PFSK-1 (cell line): ENCODE measurements around the gene MFSD2B.

ENCODE experiments used
- POLR2AphosphoS5 ChIP-seq: IDR thresholded peaks from 2 replicates; pipeline ENCODE4 v1.6.1; 2012; ENCODE audit warnings: low read depth, mild to moderate bottlenecking, control low read depth, low read length, moderate library complexity
- SIN3A ChIP-seq: IDR thresholded peaks from 2 replicates; pipeline ENCODE4 v1.6.1; 2012; ENCODE audit warnings: mild to moderate bottlenecking, low read length, moderate library complexity, borderline replicate concordance; ENCODE audit not compliant: insufficient read depth
- TAF1 ChIP-seq: IDR thresholded peaks from 2 replicates; pipeline ENCODE4 v1.6.1; 2012; ENCODE audit warnings: low read length, control low read depth, borderline replicate concordance; ENCODE audit not compliant: insufficient read depth
- TF ChIP-seq, protein P1 (sequence below), 2 experiments: IDR thresholded peaks; 2 replicates each; pipeline versions ENCODE4 v1.6.1 to v1.8.0; 2011 to 2012; ENCODE audit warnings: low read depth in 2 of 2, low read length in 2 of 2, control low read depth in 1 of 2, inconsistent platforms in 1 of 2, mild to moderate bottlenecking in 1 of 2, moderate library complexity in 1 of 2; ENCODE audit not compliant: insufficient read depth in 1 of 2

DNA sequence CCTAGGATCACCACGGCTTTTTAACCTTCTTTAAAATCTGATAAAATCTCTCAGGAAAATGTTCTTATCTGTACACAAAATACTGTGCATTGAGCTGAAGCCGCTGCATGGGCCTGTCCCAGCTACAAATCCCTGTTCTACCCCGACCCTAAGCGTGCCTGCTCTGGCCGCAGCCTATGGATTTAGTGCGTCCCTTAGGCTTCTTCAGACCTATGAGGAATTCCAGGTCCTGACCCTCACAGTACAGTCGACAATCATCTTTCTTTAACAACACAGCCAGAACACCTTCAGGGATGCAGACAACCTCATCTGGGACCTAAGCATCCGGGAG, 37.8 kb downstream of the MFSD2B start:
- no peak for TF ChIP-seq POLR2AphosphoS5
- TF ChIP-seq, protein P1, sequence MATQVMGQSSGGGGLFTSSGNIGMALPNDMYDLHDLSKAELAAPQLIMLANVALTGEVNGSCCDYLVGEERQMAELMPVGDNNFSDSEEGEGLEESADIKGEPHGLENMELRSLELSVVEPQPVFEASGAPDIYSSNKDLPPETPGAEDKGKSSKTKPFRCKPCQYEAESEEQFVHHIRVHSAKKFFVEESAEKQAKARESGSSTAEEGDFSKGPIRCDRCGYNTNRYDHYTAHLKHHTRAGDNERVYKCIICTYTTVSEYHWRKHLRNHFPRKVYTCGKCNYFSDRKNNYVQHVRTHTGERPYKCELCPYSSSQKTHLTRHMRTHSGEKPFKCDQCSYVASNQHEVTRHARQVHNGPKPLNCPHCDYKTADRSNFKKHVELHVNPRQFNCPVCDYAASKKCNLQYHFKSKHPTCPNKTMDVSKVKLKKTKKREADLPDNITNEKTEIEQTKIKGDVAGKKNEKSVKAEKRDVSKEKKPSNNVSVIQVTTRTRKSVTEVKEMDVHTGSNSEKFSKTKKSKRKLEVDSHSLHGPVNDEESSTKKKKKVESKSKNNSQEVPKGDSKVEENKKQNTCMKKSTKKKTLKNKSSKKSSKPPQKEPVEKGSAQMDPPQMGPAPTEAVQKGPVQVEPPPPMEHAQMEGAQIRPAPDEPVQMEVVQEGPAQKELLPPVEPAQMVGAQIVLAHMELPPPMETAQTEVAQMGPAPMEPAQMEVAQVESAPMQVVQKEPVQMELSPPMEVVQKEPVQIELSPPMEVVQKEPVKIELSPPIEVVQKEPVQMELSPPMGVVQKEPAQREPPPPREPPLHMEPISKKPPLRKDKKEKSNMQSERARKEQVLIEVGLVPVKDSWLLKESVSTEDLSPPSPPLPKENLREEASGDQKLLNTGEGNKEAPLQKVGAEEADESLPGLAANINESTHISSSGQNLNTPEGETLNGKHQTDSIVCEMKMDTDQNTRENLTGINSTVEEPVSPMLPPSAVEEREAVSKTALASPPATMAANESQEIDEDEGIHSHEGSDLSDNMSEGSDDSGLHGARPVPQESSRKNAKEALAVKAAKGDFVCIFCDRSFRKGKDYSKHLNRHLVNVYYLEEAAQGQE (IDR thresholded peaks at IDR 0.05; ENCODE audit: insufficient read depth in 1 of 2, low read depth in 2 of 2, low read length in 2 of 2): no peak
- TF ChIP-seq TAF1: no peak
- no peak for TF ChIP-seq SIN3A
